ENCODE results near the gene GRID1.

DNA sequence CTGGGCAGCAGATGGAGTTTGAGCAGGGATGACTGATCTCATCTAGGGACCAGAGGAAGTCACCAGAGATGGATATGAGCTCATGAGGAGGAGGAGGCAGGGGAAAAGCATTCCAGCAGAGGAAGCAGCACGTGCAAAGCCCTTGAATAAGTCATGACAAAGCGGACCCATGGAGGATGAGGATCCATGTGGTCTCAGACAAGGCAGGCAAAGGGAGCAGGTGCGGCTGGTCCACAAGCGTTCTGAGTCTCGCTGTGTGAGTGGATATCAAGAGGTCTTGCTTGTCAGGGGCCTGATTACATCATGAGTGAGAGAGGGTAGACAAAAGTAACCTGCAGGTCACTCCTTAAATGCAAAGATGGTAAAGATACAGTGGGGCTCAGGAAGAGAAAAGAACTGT is 307.6 kb downstream of the GRID1 start:
- TF ChIP-seq POLR2A (IDR thresholded peaks at IDR 0.05): no peak
- TF ChIP-seq, protein P1, sequence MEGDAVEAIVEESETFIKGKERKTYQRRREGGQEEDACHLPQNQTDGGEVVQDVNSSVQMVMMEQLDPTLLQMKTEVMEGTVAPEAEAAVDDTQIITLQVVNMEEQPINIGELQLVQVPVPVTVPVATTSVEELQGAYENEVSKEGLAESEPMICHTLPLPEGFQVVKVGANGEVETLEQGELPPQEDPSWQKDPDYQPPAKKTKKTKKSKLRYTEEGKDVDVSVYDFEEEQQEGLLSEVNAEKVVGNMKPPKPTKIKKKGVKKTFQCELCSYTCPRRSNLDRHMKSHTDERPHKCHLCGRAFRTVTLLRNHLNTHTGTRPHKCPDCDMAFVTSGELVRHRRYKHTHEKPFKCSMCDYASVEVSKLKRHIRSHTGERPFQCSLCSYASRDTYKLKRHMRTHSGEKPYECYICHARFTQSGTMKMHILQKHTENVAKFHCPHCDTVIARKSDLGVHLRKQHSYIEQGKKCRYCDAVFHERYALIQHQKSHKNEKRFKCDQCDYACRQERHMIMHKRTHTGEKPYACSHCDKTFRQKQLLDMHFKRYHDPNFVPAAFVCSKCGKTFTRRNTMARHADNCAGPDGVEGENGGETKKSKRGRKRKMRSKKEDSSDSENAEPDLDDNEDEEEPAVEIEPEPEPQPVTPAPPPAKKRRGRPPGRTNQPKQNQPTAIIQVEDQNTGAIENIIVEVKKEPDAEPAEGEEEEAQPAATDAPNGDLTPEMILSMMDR (IDR thresholded peaks at IDR 0.05): no peak

All from Peyer's patch (tissue), 4 donors.